OCI-LY7 (cell line): ENCODE measurements around the gene TNS2.

Experiments
- EZH2phosphoT487 ChIP-seq: fragments of 200-600 bp; sonication (generic); IDR thresholded peaks from 2 replicates; pipeline ENCODE4 v1.6.1; 2018; ENCODE audit warnings: low read depth, borderline replicate concordance, mild to moderate bottlenecking, mixed run types, antibody characterized with exemption, low read length, moderate library complexity, mixed read lengths
- TF ChIP-seq, protein P1 (sequence below): fragments of 200-600 bp; sonication (generic); conservative IDR thresholded peaks from 2 replicates; pipeline ENCODE4 v1.5.1; 2014; ENCODE audit warnings: mild to moderate bottlenecking, antibody characterized with exemption, low read length, moderate library complexity, mixed read lengths

- TF ChIP-seq, protein P1, sequence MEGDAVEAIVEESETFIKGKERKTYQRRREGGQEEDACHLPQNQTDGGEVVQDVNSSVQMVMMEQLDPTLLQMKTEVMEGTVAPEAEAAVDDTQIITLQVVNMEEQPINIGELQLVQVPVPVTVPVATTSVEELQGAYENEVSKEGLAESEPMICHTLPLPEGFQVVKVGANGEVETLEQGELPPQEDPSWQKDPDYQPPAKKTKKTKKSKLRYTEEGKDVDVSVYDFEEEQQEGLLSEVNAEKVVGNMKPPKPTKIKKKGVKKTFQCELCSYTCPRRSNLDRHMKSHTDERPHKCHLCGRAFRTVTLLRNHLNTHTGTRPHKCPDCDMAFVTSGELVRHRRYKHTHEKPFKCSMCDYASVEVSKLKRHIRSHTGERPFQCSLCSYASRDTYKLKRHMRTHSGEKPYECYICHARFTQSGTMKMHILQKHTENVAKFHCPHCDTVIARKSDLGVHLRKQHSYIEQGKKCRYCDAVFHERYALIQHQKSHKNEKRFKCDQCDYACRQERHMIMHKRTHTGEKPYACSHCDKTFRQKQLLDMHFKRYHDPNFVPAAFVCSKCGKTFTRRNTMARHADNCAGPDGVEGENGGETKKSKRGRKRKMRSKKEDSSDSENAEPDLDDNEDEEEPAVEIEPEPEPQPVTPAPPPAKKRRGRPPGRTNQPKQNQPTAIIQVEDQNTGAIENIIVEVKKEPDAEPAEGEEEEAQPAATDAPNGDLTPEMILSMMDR: no peak
- no peak for TF ChIP-seq EZH2phosphoT487
Observed at GRCh38 chr12:53101931-53102781, 52.3 kb downstream of the TNS2 start.
